ENCODE data around the gene LDAH.

The LDAH gene

DNA sequence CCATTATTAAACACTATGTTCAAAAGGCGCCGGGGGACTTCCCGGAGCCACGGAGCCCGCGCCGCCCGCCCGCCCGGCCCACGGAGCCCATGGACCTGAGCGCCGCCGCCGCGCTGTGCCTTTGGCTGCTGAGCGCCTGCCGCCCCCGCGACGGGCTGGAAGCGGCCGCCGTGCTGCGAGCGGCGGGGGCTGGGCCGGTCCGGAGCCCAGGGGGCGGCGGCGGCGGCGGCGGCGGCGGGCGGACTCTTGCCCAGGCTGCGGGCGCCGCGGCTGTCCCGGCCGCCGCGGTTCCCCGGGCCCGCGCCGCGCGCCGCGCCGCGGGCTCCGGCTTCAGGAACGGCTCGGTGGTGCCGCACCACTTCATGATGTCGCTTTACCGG is 155.8 kb downstream of the LDAH start:
- no peak overlapping the region for H3K4me3 ChIP-seq (ENCODE audit: low read length)
- 0 out of 2 replicates have a peak, but pooled peaks cover 4% of the 10 kb centered on the region for H3K4me1 ChIP-seq (ENCODE audit: low read length)
- no peak overlapping the region for H3K27ac ChIP-seq (ENCODE audit: low read length)
- H3K27me3 ChIP-seq (replicated peaks; ENCODE audit: insufficient read depth, low read length) = peaks cover 43% of the 10 kb centered on the region
- no peak overlapping the region for H2AFZ ChIP-seq (ENCODE audit: low read length)
- TF ChIP-seq EZH2 (optimal IDR thresholded peaks at IDR 0.05; ENCODE audit: low read depth, low read length) (no peak), EZH2phosphoT487 (IDR thresholded peaks at IDR 0.05; ENCODE audit: low read length) (no peak)
- TF ChIP-seq, protein P1, sequence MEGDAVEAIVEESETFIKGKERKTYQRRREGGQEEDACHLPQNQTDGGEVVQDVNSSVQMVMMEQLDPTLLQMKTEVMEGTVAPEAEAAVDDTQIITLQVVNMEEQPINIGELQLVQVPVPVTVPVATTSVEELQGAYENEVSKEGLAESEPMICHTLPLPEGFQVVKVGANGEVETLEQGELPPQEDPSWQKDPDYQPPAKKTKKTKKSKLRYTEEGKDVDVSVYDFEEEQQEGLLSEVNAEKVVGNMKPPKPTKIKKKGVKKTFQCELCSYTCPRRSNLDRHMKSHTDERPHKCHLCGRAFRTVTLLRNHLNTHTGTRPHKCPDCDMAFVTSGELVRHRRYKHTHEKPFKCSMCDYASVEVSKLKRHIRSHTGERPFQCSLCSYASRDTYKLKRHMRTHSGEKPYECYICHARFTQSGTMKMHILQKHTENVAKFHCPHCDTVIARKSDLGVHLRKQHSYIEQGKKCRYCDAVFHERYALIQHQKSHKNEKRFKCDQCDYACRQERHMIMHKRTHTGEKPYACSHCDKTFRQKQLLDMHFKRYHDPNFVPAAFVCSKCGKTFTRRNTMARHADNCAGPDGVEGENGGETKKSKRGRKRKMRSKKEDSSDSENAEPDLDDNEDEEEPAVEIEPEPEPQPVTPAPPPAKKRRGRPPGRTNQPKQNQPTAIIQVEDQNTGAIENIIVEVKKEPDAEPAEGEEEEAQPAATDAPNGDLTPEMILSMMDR (IDR thresholded peaks at IDR 0.05; ENCODE audit: low read length) = no peak
- H3K9ac ChIP-seq (ENCODE audit: low read length) = no peak overlapping the region
- no peaks in the 10 kb centered on the region for H4K20me1 ChIP-seq (ENCODE audit: insufficient read depth, low read length)
- no peaks in the 10 kb centered on the region for H3K9me2 ChIP-seq (replicated peaks; ENCODE audit: insufficient read depth, low read length)
- no peaks in the 10 kb centered on the region for H3F3A ChIP-seq (ENCODE audit: insufficient read depth, low read length)
- no peaks in the 10 kb centered on the region for H3K36me3 ChIP-seq (replicated peaks; ENCODE audit: insufficient read depth, low read length)
- no peaks in the 10 kb centered on the region for H3K9me3 ChIP-seq (replicated peaks; ENCODE audit: insufficient read depth, low read length)
- DNase-seq = no peak
- no peak overlapping the region for H3K4me2 ChIP-seq (ENCODE audit: low read depth, low read length)
- no peaks in the 10 kb centered on the region for H3K79me2 ChIP-seq (ENCODE audit: low read length)

DNA sequence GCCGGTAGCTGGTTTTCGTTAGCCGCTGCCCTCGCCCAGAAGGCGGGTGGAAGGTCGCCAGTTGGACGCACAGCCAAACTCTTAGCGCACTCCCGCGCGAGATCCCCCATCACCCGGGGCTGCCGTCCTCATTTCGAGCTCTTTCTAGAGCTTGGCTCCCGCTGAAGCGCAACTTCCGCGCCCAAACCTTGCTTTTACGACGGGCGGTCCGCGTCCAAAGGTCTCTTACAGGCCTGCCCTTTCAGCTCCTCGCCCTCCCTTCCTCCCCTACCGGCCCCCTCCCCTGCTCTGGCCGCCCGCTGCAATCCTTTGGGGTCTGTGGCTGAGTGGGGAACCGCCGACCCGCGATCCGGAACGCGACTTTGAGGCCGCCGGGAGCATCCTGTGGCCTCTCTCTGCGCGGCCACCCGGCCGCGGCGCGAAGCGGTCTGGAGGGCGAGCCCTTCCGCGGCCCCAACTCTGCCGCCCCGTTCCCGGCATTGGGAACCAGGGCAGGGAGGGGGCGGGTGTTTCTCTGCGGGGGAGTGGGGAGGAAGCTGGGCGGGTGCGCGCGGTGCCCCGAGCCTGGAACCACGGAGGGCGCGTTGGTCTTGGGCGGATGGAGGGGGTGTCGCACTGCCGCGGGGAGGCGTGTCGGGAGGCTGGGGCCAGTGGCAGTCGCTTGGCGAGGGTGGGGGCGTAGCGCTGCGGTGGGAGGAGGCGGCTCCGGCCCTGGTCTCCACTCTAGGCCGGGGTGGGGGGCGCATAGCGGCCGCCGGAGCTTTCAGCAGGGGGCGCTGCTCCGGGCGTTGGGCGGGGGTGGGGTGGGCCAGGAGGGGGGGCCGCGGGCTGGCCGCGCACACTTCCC is 156.4 kb downstream of the LDAH start, which contains the start of gene GDF7:
TSS of gene GDF7 (plus strand) at position 841 of the 847 bp plus-strand sequence. CDS start 96 bp downstream, outside the sequence.
- Histone ChIP-seq H3K4me3 (ENCODE audit: low read length) (peak within 1 kb of the TSS; percentile 58), H3K27ac (ENCODE audit: low read length) (no peak within 1 kb of the TSS), H3K27me3 (replicated peaks; ENCODE audit: insufficient read depth, low read length) (peaks cover 43% of the 10 kb centered on the region), H3K36me3 (replicated peaks; ENCODE audit: insufficient read depth, low read length) (no peaks in the 10 kb centered on the region), H3K9ac (ENCODE audit: low read length) (no peak within 1 kb of the TSS), H3K4me1 (ENCODE audit: low read length) (0 out of 2 replicates have a peak, but pooled peaks cover 4% of the 10 kb centered on the region), H3F3A (ENCODE audit: insufficient read depth, low read length) (no peaks in the 10 kb centered on the region), H3K9me2 (replicated peaks; ENCODE audit: insufficient read depth, low read length) (no peaks in the 10 kb centered on the region), H3K79me2 (ENCODE audit: low read length) (no peaks in the 10 kb centered on the region), H3K4me2 (ENCODE audit: low read depth, low read length) (peak within 1 kb of the TSS; percentile 96), H3K9me3 (replicated peaks; ENCODE audit: insufficient read depth, low read length) (no peaks in the 10 kb centered on the region), H2AFZ (ENCODE audit: low read length) (peak within 1 kb of the TSS; percentile 89), H4K20me1 (ENCODE audit: insufficient read depth, low read length) (no peaks in the 10 kb centered on the region)
- no peak; the same call in 1 of the 2 replicates for TF ChIP-seq EZH2phosphoT487 (IDR thresholded peaks at IDR 0.05; ENCODE audit: low read length)
- TF ChIP-seq, protein P1 (IDR thresholded peaks at IDR 0.05; ENCODE audit: low read length) = 0 out of 2 replicates have a peak, but pooled peaks have one; percentile 9
- DNase-seq = no peak

DNA sequence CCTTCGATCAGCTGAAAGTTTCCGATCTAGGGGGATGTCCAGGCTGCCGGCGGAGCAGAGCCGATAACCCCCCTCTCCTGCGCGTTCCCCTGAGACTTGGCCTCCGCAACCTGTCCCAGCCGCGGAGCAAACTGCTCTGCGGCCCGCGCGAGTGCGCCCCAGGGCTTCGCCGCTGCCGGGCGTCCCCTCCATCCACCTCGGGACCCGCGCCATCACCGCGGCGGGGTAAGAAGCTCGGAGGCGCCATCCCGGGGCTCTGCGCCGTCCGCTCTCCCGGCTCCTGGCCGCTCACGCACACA is 156.9 kb downstream of the LDAH start:
- no peaks in the 10 kb centered on the region for H3K79me2 ChIP-seq (ENCODE audit: low read length)
- H3K27me3 ChIP-seq (replicated peaks; ENCODE audit: insufficient read depth, low read length) = peaks cover 43% of the 10 kb centered on the region
- H4K20me1 ChIP-seq (ENCODE audit: insufficient read depth, low read length) = no peaks in the 10 kb centered on the region
- DNase-seq = no peak
- H3K9me3 ChIP-seq (replicated peaks; ENCODE audit: insufficient read depth, low read length) = no peaks in the 10 kb centered on the region
- H3K9ac ChIP-seq (ENCODE audit: low read length) = no peak overlapping the region
- no peak overlapping the region for H3K27ac ChIP-seq (ENCODE audit: low read length)
- H3K4me2 ChIP-seq (ENCODE audit: low read depth, low read length) = peak overlapping the region; percentile 96
- no peaks in the 10 kb centered on the region for H3K36me3 ChIP-seq (replicated peaks; ENCODE audit: insufficient read depth, low read length)
- H3K9me2 ChIP-seq (replicated peaks; ENCODE audit: insufficient read depth, low read length) = no peaks in the 10 kb centered on the region
- TF ChIP-seq EZH2 (optimal IDR thresholded peaks at IDR 0.05; ENCODE audit: low read depth, low read length) = no peak
- no peak for TF ChIP-seq EZH2phosphoT487 (IDR thresholded peaks at IDR 0.05; ENCODE audit: low read length)
- TF ChIP-seq, protein P1 (IDR thresholded peaks at IDR 0.05; ENCODE audit: low read length) = no peak
- H3K4me3 ChIP-seq (ENCODE audit: low read length) = peak overlapping the region; percentile 58
- no peaks in the 10 kb centered on the region for H3F3A ChIP-seq (ENCODE audit: insufficient read depth, low read length)
- H3K4me1 ChIP-seq (ENCODE audit: low read length) = 0 out of 2 replicates have a peak, but pooled peaks cover 4% of the 10 kb centered on the region
- peak overlapping the region; percentile 89 for H2AFZ ChIP-seq (ENCODE audit: low read length)
